Putamen (tissue), 1 donor: ENCODE measurements around the gene PAX8.
"Not testable (repeated sequence)": the region's sequence is repeated elsewhere in the genome, so short reads cannot be mapped to it uniquely, and the experiment has no call there.

Source experiments
- DNase-seq: peaks from one replicate; pipeline ENCODE4 v3.0.0-alpha.2; 2016; ENCODE audit warnings: low spot score

The PAX8 gene

GRCh38 chr2:113278742-113279139, at the start of gene PAX8:
Gene PAX8 (minus strand): TSS chr2:113278921. CDS start chr2:113278394, 527 bp downstream.
- DNase-seq = no peak

- DNase-seq = no peak
Observed at GRCh38 chr2:113328043-113328442, 49.3 kb upstream of the PAX8 start.

- not testable (repeated sequence) for DNase-seq
Observed at GRCh38 chr2:113325161-113325731, 46.5 kb upstream of the PAX8 start.

- peak; percentile 16 for DNase-seq
Observed at GRCh38 chr2:113324684-113325160, 46.0 kb upstream of the PAX8 start.

- not testable (repeated sequence) for DNase-seq
Observed at GRCh38 chr2:113323129-113323528, 44.4 kb upstream of the PAX8 start.

- not testable (repeated sequence) for DNase-seq
Observed at GRCh38 chr2:113320106-113320505, 41.4 kb upstream of the PAX8 start.

GRCh38 chr2:113318941-113319340, 40.2 kb upstream of the PAX8 start:
- not testable (repeated sequence) for DNase-seq

- DNase-seq = no peak
Observed at GRCh38 chr2:113316085-113316484, 37.4 kb upstream of the PAX8 start.

- not testable (repeated sequence) for DNase-seq
Observed at GRCh38 chr2:113314663-113315062, 35.9 kb upstream of the PAX8 start.

- DNase-seq = not testable (repeated sequence)
Observed at GRCh38 chr2:113314176-113314575, 35.5 kb upstream of the PAX8 start.

GRCh38 chr2:113311781-113312180, 33.1 kb upstream of the PAX8 start:
- DNase-seq = not testable (repeated sequence)

GRCh38 chr2:113311191-113311590, 32.5 kb upstream of the PAX8 start:
- not testable (repeated sequence) for DNase-seq

GRCh38 chr2:113309655-113310387, 31.1 kb upstream of the PAX8 start:
- no peak for DNase-seq

GRCh38 chr2:113308784-113309183, 30.1 kb upstream of the PAX8 start:
- DNase-seq = not testable (repeated sequence)

- not testable (repeated sequence) for DNase-seq
Observed at GRCh38 chr2:113306207-113306606, 27.5 kb upstream of the PAX8 start.

GRCh38 chr2:113305749-113306148, 27.0 kb upstream of the PAX8 start:
- DNase-seq = peak; percentile 27

- DNase-seq = no peak
Observed at GRCh38 chr2:113305146-113305545, 26.4 kb upstream of the PAX8 start.

- no peak for DNase-seq
Observed at GRCh38 chr2:113304702-113305101, 26.0 kb upstream of the PAX8 start.

- DNase-seq = not testable (repeated sequence)
Observed at GRCh38 chr2:113302216-113302980, 23.7 kb upstream of the PAX8 start.

- DNase-seq = no peak
Observed at GRCh38 chr2:113300281-113300680, 21.6 kb upstream of the PAX8 start.

- no peak for DNase-seq
Observed at GRCh38 chr2:113298176-113298575, 19.5 kb upstream of the PAX8 start.

GRCh38 chr2:113297590-113297989, 18.9 kb upstream of the PAX8 start:
- not testable (repeated sequence) for DNase-seq

- DNase-seq = no peak
Observed at GRCh38 chr2:113291191-113291590, 12.5 kb upstream of the PAX8 start.
